ENCODE measurements around the gene PCID2.
"Not testable (repeated sequence)": the region's sequence is repeated elsewhere in the genome, so short reads cannot be mapped to it uniquely, and the experiment has no call there.

The PCID2 gene

GRCh38 chr13:113208421-113209335 is at the start of gene PCID2:
Gene PCID2, minus strand, starts transcription at chr13:113208669. Its CDS starts 35 bp downstream, at chr13:113208634.
- no peak for FAIRE-seq

DNA sequence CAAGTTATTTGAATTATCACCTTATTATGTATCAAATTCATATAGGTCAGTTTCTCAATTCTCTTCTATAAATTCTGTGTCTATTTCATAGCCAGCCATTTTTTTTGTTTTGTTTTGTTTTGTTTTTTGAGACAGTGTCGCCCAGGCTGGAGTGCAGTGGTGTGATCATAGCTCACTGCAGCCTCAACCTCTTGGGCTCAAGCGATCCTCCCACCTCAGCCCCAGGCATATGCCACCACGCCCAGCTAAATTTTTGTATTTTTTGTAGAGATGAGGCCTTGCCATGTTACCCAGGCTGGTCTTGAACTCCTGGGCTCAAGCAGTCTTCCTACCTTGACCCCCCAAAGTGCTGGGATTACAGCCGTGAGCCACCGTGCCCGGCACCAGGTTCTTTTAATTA is 49.4 kb upstream of the PCID2 start:
- not testable (repeated sequence) for FAIRE-seq

GRCh38 chr13:113252516-113253095 is 44.1 kb upstream of the PCID2 start:
- FAIRE-seq: no peak

GRCh38 chr13:113245849-113246796 is 37.7 kb upstream of the PCID2 start:
- FAIRE-seq: no peak

DNA sequence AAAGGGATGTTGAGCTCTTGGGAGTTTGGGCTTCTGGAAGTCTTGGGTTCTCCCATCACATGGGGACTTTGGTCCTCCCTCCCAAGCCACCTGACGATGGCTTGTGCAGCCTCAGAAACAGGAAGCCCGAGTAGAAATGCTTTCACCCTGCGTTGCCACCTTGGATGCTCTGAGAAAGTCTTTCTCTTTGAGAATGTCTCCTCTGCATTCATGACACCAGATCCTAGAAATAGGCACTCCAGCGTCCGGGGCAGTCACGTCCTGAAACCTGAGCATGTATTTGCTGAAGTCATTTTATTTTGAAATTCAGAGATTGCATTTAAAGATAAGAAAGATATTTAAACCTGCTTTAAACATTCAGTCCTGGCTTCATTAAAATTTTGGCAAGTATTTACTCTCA is 35.4 kb upstream of the PCID2 start:
- FAIRE-seq: no peak

GRCh38 chr13:113241623-113242022 is 33.2 kb upstream of the PCID2 start:
- FAIRE-seq: not testable (repeated sequence)

DNA sequence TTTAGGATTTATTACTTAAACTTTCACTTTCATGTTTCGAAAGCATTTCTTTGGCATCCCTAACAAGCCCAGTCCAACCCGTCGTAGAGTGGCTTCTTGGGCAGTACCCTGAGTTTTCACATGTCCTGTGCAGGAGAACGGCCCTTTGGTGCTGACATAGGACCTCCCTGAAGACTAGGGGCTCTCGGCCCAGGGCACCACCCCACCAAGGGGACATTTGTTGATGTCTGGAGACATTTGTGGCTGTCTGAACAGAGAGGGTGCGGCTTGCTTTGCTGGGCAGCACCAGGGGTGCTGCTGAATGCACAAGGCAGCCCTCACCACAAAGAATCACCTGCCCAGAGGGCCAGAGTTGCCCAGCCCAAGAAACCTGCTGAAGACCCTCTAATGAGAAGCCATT is 31.5 kb upstream of the PCID2 start:
- FAIRE-seq: no peak

DNA sequence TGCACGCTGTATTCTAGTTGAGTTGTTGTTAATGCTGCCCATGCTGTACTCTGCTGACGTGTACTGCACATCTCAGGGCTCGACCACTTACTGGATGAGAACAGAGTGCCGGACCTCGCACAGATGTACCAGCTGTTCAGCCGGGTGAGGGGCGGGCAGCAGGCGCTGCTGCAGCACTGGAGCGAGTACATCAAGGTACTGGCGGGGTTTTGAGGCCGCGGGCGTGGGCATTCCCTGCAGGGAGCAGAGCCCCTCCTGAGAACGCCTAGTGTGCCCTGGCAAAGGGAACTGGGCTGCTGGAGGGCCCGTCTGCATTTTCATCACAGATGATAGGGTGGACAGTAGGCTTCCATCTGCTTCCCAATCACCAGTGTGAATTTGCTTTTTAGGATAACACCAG is 30.9 kb upstream of the PCID2 start:
- FAIRE-seq: no peak

GRCh38 chr13:113238536-113238935 is 30.1 kb upstream of the PCID2 start:
- no peak for FAIRE-seq

DNA sequence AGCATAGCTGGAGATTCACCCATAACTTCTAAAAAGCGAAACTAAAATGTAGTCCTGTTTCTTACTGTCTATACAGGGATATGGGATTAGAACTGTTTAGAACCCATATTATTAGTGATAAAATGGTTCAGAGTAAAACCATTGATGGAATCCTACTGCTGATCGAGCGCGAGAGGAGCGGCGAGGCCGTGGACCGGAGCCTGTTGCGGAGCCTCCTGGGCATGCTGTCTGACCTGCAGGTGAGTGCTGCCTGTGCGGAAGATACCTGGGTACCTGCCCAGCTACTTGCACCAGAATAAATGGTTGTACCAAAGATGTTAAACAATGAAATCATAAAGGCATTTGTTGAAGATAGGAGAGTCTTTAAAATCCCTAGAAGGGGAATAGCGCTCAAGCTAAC is 24.6 kb upstream of the PCID2 start:
- FAIRE-seq: no peak

GRCh38 chr13:113232208-113233003 is 23.9 kb upstream of the PCID2 start:
- no peak for FAIRE-seq

- no peak for FAIRE-seq
Observed at GRCh38 chr13:113231306-113232207, 23.1 kb upstream of the PCID2 start.

DNA sequence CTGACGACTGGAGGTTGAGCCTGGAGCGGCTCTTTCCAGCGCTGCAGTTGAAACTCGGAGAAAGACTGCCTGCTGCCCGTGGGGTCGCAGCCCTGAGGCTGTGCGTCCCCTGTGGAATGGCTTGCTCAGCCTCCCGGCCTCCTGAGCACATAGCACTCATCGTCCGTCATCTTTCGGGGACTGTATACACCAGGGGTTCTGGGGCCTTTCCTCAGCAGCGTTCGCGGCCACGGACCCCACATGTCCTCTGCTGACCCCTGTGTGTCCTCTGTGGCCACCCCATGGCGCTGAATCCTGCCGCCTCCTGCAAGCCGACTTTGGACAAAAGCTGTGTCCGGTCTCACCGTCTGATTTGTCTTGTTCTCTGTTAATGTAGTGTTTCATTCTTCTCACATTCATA is 21.3 kb upstream of the PCID2 start:
- no peak for FAIRE-seq

DNA sequence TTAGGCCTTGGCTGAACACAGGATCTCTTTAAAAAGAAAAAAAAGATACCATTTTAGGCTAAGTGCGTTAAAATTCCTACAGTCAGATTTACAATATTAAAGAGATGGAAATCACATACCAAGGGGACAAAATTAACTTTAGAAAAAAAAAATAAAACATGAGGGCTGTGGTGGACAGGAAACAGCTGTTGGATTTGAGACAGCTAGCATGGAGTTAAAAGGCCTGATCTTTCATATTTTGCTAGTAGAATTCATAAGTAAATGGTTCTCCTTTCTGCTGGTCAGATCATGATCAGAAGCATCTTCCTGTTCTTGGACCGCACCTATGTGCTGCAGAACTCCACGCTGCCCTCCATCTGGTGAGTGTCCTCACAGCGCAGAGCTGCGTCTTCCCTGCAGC is 20.7 kb upstream of the PCID2 start:
- FAIRE-seq: no peak

DNA sequence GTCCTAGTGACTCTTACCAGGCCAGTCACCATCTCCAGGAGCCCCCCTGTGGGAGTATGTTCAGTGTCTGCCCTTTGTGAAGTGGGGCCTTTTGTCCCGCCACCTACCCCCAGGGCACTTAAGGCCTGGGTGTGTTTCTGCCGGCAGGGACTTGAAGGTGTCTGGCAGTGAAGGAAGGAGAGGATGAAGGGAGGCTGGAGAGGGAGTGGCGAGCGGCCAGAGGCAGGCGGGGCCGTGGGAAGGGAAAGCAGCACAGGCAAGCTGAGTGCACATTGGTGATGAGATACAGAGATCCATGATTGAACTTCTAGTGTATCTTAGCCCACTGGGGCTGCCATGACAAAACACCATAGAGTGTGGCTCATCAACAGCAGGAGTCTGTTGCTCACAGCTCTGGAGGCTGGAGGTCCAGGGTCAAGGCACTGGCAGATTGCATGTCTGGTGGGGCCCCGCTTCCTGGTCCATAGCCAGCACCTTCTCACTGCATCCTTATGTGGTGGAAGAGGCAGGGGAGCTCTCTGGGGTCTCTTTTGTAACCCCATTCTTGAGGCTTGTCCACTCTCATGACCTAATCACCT is 18.5 kb upstream of the PCID2 start:
- FAIRE-seq: no peak

DNA sequence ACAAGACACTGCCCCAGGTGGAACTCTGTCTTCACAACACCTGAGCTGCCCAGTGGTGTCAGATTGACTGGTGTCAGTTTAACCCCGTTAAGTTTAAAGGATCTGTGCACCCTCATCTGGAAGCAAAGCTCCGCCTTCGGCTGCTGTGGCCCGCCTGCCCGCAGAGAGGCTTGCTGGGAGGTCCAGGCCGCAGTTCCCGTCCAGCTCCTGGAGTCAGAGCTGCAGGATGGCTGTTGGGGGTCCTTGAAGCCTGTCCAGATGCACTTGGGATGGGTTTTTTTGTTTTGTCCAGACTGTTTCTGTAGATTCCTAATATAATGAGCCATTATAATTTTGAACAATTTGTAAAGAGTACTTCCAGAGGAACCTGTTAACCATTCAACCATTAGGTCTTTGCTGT is 17.0 kb upstream of the PCID2 start:
- no peak for FAIRE-seq

GRCh38 chr13:113224486-113224885 is 16.0 kb upstream of the PCID2 start:
- FAIRE-seq: no peak

DNA sequence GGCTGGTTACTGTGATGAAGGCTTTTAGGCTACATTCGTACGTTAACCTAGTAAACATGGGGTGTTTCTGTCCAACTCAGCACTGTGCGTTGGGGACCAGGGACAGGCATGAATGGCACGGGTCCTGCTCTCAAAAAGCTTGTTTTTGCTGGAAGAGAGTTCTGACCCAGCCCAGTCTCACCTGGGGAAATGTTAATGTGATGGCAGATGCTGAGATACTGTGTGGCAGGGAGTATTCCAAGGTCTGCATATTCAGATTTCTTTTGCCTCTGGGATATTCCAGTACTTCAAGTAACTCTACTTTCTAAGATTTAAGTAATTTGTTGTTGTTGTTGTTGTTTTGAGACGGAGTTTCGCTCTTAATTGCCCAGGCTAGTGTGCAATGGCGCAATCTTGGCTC is 14.6 kb upstream of the PCID2 start:
- no peak for FAIRE-seq

GRCh38 chr13:113220877-113221276 is 12.4 kb upstream of the PCID2 start:
- no peak for FAIRE-seq

DNA sequence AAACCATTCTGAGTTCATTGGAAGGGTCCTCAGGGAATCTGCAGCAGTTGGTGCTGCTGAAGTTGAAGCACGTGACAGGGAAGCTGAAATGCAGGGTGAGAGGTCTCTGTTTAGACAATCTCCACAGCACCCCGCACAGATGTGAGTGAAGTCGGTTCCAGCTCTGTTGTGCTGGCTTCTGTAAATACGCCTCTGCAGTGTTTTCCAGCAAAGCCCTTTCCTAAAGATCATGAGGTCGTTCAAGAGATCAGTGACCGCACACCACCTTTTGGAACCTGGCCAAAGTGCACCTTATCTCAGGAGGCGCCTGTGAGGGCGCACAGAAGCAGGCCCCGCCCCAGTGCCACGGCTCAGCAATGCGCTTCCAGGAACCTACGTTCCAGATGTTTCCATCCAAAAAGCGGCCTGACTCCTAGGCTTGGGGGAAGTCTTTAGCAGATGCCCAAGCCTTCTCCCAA is 11.7 kb upstream of the PCID2 start:
- no peak for FAIRE-seq
